K562 (cell line): ENCODE results near the gene CCDC194. TPM values are rescaled to one million over a fixed set of nuclear protein-coding genes. Genes with fewer than 3 reads are reported as not detected.

Experiments used
- ATAC-seq: fragments of 200-7000 bp; cut with Tn5 transposase; 3 replicates; pipeline ENCODE4 v1.9.1; 2020; ENCODE audit warnings: moderate library complexity
- BruUV-seq: library from RNA; stranded (reverse); fragments of 400-500 nt; replicated peaks from 2 replicates; lab custom pipeline; 2021; lab: Mats Ljungman, UMichigan
- CTCF ChIA-PET: fragments of 300-600 bp; formaldehyde crosslinking; extraction: SDS; loops from one replicate; lab custom pipeline; 2021; ENCODE audit warnings: low intra/inter-chr PET ratio; lab: Yijun Ruan, JAX
- POLR2A ChIA-PET: fragments of 300-600, 350-650 bp; sonication (Branson Sonifier 250); formaldehyde crosslinking; extraction: SDS; loops from one replicate; lab custom pipeline; 2021; ENCODE audit warnings: antibody characterized with exemption, inconsistent platforms; lab: Yijun Ruan, JAX
- DNase-seq, 4 experiments: peaks; one replicate each; pipeline versions ENCODE4 v3.0.0 to v3.0.0-alpha.2; 2011 to 2018; ENCODE audit warnings: low spot score in 3 of 4, mixed read lengths in 3 of 4; ENCODE audit errors: extremely low read depth in 1 of 4
- FAIRE-seq: peaks from 2 replicates; lab custom pipeline; 2011; peaks lifted over from hg19 to GRCh38; lab: Jason Lieb, UNC
- H2AFZ ChIP-seq: 2 replicates; pipeline ENCODE4 v1.6.0; 2011; ENCODE audit warnings: low read depth, low read length, control low read depth, inconsistent platforms
- H3K27ac ChIP-seq: fragments of 200-600 bp; 3 replicates; pipeline ENCODE4 v1.8.0; 2011; ENCODE audit warnings: low read depth, mild to moderate bottlenecking, control low read depth, inconsistent platforms, low read length, moderate library complexity, mixed read lengths; ENCODE audit errors: extremely low read depth
- H3K27me3 ChIP-seq, 2 experiments: fragments of 300-600 bp in 1 of 2; 2 replicates in 1 of 2; 3 replicates in 1 of 2; pipeline versions ENCODE4 v1.6.0 to v1.8.0; 2011; ENCODE audit warnings: inconsistent platforms in 2 of 2, low read length in 2 of 2, mild to moderate bottlenecking in 1 of 2, mixed read lengths in 1 of 2, moderate library complexity in 1 of 2; ENCODE audit not compliant: control insufficient read depth in 2 of 2, insufficient read depth in 2 of 2
- H3K36me3 ChIP-seq: fragments of 300-600 bp; 3 replicates; pipeline ENCODE4 v1.8.0; 2011; ENCODE audit warnings: mild to moderate bottlenecking, low read length, inconsistent platforms; ENCODE audit not compliant: control insufficient read depth, insufficient read depth
- H3K4me1 ChIP-seq, 2 experiments: fragments of 200-600 bp in 1 of 2; replicated peaks in 1 of 2; 2 replicates in 1 of 2; 3 replicates in 1 of 2; pipeline versions ENCODE4 v1.5.1 to v1.8.0; 2011; ENCODE audit warnings: inconsistent platforms in 2 of 2, low read length in 2 of 2, mild to moderate bottlenecking in 1 of 2, mixed read lengths in 1 of 2, moderate library complexity in 1 of 2; ENCODE audit not compliant: control insufficient read depth in 2 of 2, insufficient read depth in 2 of 2
- H3K4me2 ChIP-seq: 2 replicates; pipeline ENCODE4 v1.6.1; 2011; ENCODE audit warnings: low read length, control low read depth, inconsistent platforms, mixed read lengths; ENCODE audit not compliant: insufficient read depth
- H3K4me3 ChIP-seq: fragments of 200-600 bp; sonication (generic), shearing (Covaris generic); 2 replicates; pipeline ENCODE4 v1.5.1; 2016; ENCODE audit warnings: control low read depth, inconsistent platforms
- H3K79me2 ChIP-seq: fragments of 200-600 bp; 3 replicates; pipeline ENCODE4 v1.8.0; 2011; ENCODE audit warnings: low read length, inconsistent platforms; ENCODE audit not compliant: control insufficient read depth, insufficient read depth
- H3K9ac ChIP-seq, 2 experiments: 2 replicates each; pipeline versions ENCODE4 v1.6.0 to v1.6.1; 2011; ENCODE audit warnings: low read depth in 2 of 2, low read length in 2 of 2, control low read depth in 1 of 2, inconsistent platforms in 1 of 2, mild to moderate bottlenecking in 1 of 2, mixed read lengths in 1 of 2; ENCODE audit not compliant: insufficient read depth in 1 of 2
- H3K9me1 ChIP-seq: one replicate; pipeline ENCODE4 v1.6.0; 2011; ENCODE audit warnings: inconsistent platforms, mild to moderate bottlenecking, low read length, moderate library complexity; ENCODE audit not compliant: control insufficient read depth, insufficient read depth
- H3K9me3 ChIP-seq: replicated peaks from 2 replicates; pipeline ENCODE4 v1.5.1; 2011; ENCODE audit warnings: low read depth, low read length, inconsistent platforms; ENCODE audit not compliant: control insufficient read depth, insufficient read depth
- H4K20me1 ChIP-seq: replicated peaks from 2 replicates; pipeline ENCODE4 v1.6.1; 2011; ENCODE audit warnings: low read length, inconsistent platforms, mixed read lengths; ENCODE audit not compliant: control insufficient read depth, insufficient read depth
- CBFA2T2 ChIP-seq: fragments of 450-650 bp; conservative IDR thresholded peaks from 2 replicates; pipeline ENCODE4 v1.6.1; 2017; ENCODE audit warnings: mild to moderate bottlenecking
- CEBPB ChIP-seq: fragments of 450-650 bp; IDR thresholded peaks from 2 replicates; pipeline ENCODE4 v1.6.1; 2016; ENCODE audit warnings: missing genetic modification characterization, missing compliant biosample characterization
- L3MBTL2 ChIP-seq: fragments of 450-650 bp; IDR thresholded peaks from 2 replicates; pipeline ENCODE4 v1.6.1; 2016; ENCODE audit warnings: mild to moderate bottlenecking, moderate library complexity
- LCOR ChIP-seq: sonication (generic); formaldehyde crosslinking; IDR thresholded peaks from 2 replicates; pipeline ENCODE4 v1.8.0; 2022; ENCODE audit warnings: mild to moderate bottlenecking, missing genetic modification reagents
- MEIS2 ChIP-seq: fragments of 450-650 bp; IDR thresholded peaks from 2 replicates; pipeline ENCODE4 v1.6.1; 2014; ENCODE audit warnings: mild to moderate bottlenecking; ENCODE audit not compliant: partially characterized antibody
- NBN ChIP-seq: fragments of 450-650 bp; IDR thresholded peaks from 2 replicates; pipeline ENCODE4 v1.6.1; 2016; ENCODE audit warnings: low read depth, mild to moderate bottlenecking
- NR2F6 ChIP-seq: fragments of 450-650 bp; formaldehyde crosslinking; IDR thresholded peaks from 2 replicates; pipeline ENCODE4 v1.4.0; 2020; ENCODE audit warnings: mild to moderate bottlenecking
- RAD51 ChIP-seq: fragments of 450-650 bp; IDR thresholded peaks from 2 replicates; pipeline ENCODE4 v1.7.1; 2016; ENCODE audit warnings: low read depth, mild to moderate bottlenecking, borderline replicate concordance
- SNRNP70 ChIP-seq: fragments of 200-400 bp; formaldehyde crosslinking; optimal IDR thresholded peaks from 2 replicates; pipeline ENCODE3; 2017; ENCODE audit warnings: low read depth, low read length
- SPI1 ChIP-seq: IDR thresholded peaks from 2 replicates; pipeline ENCODE4 v1.6.1; 2011; ENCODE audit warnings: low read depth, low read length, control low read depth, borderline replicate concordance
- SRSF9 ChIP-seq: fragments of 200-400 bp; formaldehyde crosslinking; IDR thresholded peaks from 2 replicates; pipeline ENCODE4 v1.6.1; 2017; ENCODE audit warnings: low read depth, low read length, borderline replicate concordance
- STAG1 ChIP-seq: sonication (generic); formaldehyde crosslinking; IDR thresholded peaks from 2 replicates; pipeline ENCODE4 v1.5.0; 2020; ENCODE audit warnings: missing genetic modification reagents, borderline replicate concordance
- TAF7 ChIP-seq: fragments of 450-650 bp; IDR thresholded peaks from 2 replicates; pipeline ENCODE4 v1.6.1; 2016; ENCODE audit warnings: missing genetic modification characterization, missing compliant biosample characterization
- TOE1 ChIP-seq, 2 experiments: fragments of 450-650 bp in 1 of 2; sonication (generic) in 1 of 2; formaldehyde crosslinking in 1 of 2; IDR thresholded peaks; 2 replicates each; pipeline versions ENCODE4 v1.7.1 to v1.8.0; 2016 to 2022; ENCODE audit warnings: borderline replicate concordance in 2 of 2, mild to moderate bottlenecking in 2 of 2, antibody characterized with exemption in 1 of 2, inconsistent platforms in 1 of 2, low read depth in 1 of 2, missing genetic modification reagents in 1 of 2, moderate library complexity in 1 of 2
- ZFPM2 ChIP-seq: fragments of 250-450 bp; sonication (Bioruptor Pico); IDR thresholded peaks from 2 replicates; pipeline ENCODE4 v1.5.1; 2022; ENCODE audit warnings: mild to moderate bottlenecking
- WGBS: fragments of 100-300 bp; shearing (Covaris generic); methylation state at CpG from one replicate; pipeline ENCODE4 v1.1.6; 2016; ENCODE audit warnings: low coverage, mixed read lengths; ENCODE audit not compliant: insufficient coverage; ENCODE audit errors: missing lambda C conversion rate; 5-methylcytosine and 5-hydroxymethylcytosine counted together
- in situ Hi-C: fragments of 300-500 bp; cut with MboI; formaldehyde crosslinking; loops from 4 replicates; pipeline ENCODE4 v1.15.0; 2018; ENCODE audit warnings: inconsistent platforms, mixed read lengths
- intact Hi-C: fragments of 100-400 bp; cut with micrococcal nuclease; formaldehyde crosslinking; loops from 2 replicates; pipeline ENCODE4 v1.14.2; 2022
- polyA plus RNA-seq, 8 experiments: library from polyadenylated mRNA; depleted of rRNA in 4 of 8; stranded (reverse) in 5 of 8; unstranded in 3 of 8; fragments of >200 nt; fragmentation: Nextera tagmentation in 2 of 8; fragmentation: Illumina TruSeq in 1 of 8; extraction: Ambion mirVana in 2 of 8; extraction: Trizol in 1 of 8; gene quantifications; 2 replicates each; pipeline versions ENCODE4 v1.2.1 to v1.2.3, GENCODE V29; 2011 to 2014; ENCODE audit warnings: inconsistent platforms in 1 of 8, missing spikeins in 1 of 8
- total RNA-seq, 7 experiments: library from RNA; depleted of rRNA in 6 of 7; stranded (reverse); fragments of >200 nt in 6 of 7; fragmentation: Illumina TruSeq in 2 of 7; extraction: Trizol in 2 of 7; gene quantifications; 2 replicates each; pipeline versions ENCODE4 v1.2.1 to v1.2.3, GENCODE V29; 2011 to 2021; ENCODE audit warnings: low replicate concordance in 1 of 7
- TF ChIP-seq, protein P1 (sequence below): sonication (generic); formaldehyde crosslinking; IDR thresholded peaks from 2 replicates; pipeline ENCODE4 v1.5.0; 2020; ENCODE audit warnings: missing genetic modification reagents
- TF ChIP-seq, protein P2 (sequence below): sonication (generic); formaldehyde crosslinking; IDR thresholded peaks from 2 replicates; pipeline ENCODE4 v1.9.0; 2022; ENCODE audit warnings: mild to moderate bottlenecking, missing genetic modification reagents
- TF ChIP-seq, protein P3 (sequence below), 3 experiments: IDR thresholded peaks in 2 of 3; conservative IDR thresholded peaks in 1 of 3; 2 replicates each; pipeline ENCODE4 v1.5.1; 2011 to 2012; ENCODE audit warnings: low read length in 3 of 3, mild to moderate bottlenecking in 3 of 3, control low read depth in 2 of 3, improper control_type of control experiment in 1 of 3, inconsistent platforms in 1 of 3, low read depth in 1 of 3, mixed read lengths in 1 of 3, moderate library complexity in 1 of 3; ENCODE audit not compliant: insufficient read depth in 2 of 3

Gene CCDC194
- total and polyA plus RNA-seq, 9 of the 15 experiments (the other 6 are each of a cell fraction or from before 2014, with no cell fraction given): 0.13 to 1.3 (median 0.39) TPM; not detected in 3

DNA sequence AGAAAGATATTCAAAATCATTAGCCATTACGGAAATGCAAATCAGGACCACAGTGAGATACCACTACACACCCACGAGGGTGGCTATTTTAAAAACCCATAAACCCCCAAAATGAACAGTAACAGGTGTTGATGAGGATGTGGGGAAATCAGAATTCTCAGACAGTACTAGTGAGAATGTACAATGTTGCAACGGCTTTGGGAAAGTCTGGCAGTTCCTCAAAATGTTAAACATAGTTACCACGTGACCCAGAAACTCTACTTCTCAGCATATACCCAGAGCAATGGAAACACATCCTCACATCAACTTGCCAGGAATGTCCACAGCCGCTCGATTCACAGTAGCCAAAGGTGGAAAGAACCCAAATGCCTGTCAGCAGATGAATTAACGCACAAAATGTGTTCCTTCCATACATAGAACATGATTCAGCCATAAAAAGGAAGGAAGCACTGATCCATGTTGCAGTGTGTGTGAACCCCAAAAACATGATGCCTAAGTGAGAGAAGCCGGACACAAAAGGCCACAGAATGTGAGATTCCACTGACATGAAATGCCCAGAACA is 23.9 kb downstream of the CCDC194 start:
- Histone ChIP-seq H3K9ac (no peak overlapping the region), H2AFZ (peak overlapping the region; percentile 83), H3K79me2 (no peaks in the 10 kb centered on the region), H3K4me2 (peak overlapping the region; percentile 3; the same call in 1 of the 2 replicates), H3K9me3 (no peaks in the 10 kb centered on the region), H4K20me1 (no peaks in the 10 kb centered on the region), H3K27ac (no peak overlapping the region), H3K27me3 (peaks cover 11% of the 10 kb centered on the region in 2 experiments; a peak in 4 of 5 replicates), H3K4me3 (no peak overlapping the region), H3K4me1 (peaks cover 6% of the 10 kb centered on the region in 2 experiments; a peak in 4 of 5 replicates), H3K9me1 (no peaks in the 10 kb centered on the region), H3K36me3 (no peaks in the 10 kb centered on the region)
- peak; percentile 56 for FAIRE-seq
- POLR2A ChIA-PET: no interaction called here
- no peak for ATAC-seq
- peak in 1 of 4 experiments; percentile 1 for DNase-seq
- no TSS peak for BruUV-seq
- intact Hi-C loops (no loop called here), in situ Hi-C loops (no loop called here)
- CTCF ChIA-PET: interaction anchor here (0.6 kb wide), 1 partner anchor 90 kb away, joined by 3 read pairs; no protein-coding TSS in a partner anchor
- 20% methylated on average over 8 of the region's 8 CpGs for WGBS
- TF ChIP-seq, protein P1, sequence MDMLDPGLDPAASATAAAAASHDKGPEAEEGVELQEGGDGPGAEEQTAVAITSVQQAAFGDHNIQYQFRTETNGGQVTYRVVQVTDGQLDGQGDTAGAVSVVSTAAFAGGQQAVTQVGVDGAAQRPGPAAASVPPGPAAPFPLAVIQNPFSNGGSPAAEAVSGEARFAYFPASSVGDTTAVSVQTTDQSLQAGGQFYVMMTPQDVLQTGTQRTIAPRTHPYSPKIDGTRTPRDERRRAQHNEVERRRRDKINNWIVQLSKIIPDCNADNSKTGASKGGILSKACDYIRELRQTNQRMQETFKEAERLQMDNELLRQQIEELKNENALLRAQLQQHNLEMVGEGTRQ (CRISPR knock-in tag): peak; percentile 58
- no peak for TF ChIP-seq TAF7 (tag)
- peak; percentile 52; the same call in 1 of the 2 replicates for TF ChIP-seq CEBPB (tag)
- no peak for TF ChIP-seq MEIS2
- no peak for TF ChIP-seq SNRNP70
- TF ChIP-seq RAD51: peak; percentile 87
- TF ChIP-seq, protein P2, sequence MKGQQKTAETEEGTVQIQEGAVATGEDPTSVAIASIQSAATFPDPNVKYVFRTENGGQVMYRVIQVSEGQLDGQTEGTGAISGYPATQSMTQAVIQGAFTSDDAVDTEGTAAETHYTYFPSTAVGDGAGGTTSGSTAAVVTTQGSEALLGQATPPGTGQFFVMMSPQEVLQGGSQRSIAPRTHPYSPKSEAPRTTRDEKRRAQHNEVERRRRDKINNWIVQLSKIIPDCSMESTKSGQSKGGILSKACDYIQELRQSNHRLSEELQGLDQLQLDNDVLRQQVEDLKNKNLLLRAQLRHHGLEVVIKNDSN (CRISPR knock-in tag): peak; percentile 64; the same call in 1 of the 2 replicates
- TF ChIP-seq SRSF9: no peak
- no peak for TF ChIP-seq NR2F6 (CRISPR knock-in tag)
- TF ChIP-seq SPI1: peak; percentile 89
- TF ChIP-seq NBN: no peak
- no peak for TF ChIP-seq ZFPM2
- no peak for TF ChIP-seq LCOR (CRISPR knock-in tag)
- peak; percentile 89 for TF ChIP-seq TOE1 (IDR thresholded peaks at IDR 0.05; ENCODE audit: borderline replicate concordance)
- no peak for TF ChIP-seq TOE1 (CRISPR knock-in tag; IDR thresholded peaks at IDR 0.05; ENCODE audit: borderline replicate concordance, low read depth)
- peak; percentile 40 for TF ChIP-seq L3MBTL2
- TF ChIP-seq, protein P3, sequence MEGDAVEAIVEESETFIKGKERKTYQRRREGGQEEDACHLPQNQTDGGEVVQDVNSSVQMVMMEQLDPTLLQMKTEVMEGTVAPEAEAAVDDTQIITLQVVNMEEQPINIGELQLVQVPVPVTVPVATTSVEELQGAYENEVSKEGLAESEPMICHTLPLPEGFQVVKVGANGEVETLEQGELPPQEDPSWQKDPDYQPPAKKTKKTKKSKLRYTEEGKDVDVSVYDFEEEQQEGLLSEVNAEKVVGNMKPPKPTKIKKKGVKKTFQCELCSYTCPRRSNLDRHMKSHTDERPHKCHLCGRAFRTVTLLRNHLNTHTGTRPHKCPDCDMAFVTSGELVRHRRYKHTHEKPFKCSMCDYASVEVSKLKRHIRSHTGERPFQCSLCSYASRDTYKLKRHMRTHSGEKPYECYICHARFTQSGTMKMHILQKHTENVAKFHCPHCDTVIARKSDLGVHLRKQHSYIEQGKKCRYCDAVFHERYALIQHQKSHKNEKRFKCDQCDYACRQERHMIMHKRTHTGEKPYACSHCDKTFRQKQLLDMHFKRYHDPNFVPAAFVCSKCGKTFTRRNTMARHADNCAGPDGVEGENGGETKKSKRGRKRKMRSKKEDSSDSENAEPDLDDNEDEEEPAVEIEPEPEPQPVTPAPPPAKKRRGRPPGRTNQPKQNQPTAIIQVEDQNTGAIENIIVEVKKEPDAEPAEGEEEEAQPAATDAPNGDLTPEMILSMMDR (IDR thresholded peaks at IDR 0.05 in 2 of 3, conservative IDR thresholded peaks at IDR 0.05 in 1 of 3; ENCODE audit: insufficient read depth in 2 of 3, low read depth in 1 of 3, low read length in 3 of 3): no peak
- TF ChIP-seq CBFA2T2: 0 out of 2 replicates have a peak, but pooled peaks have one; percentile 7
- no peak for TF ChIP-seq STAG1 (CRISPR knock-in tag)
